Endothelial cell of umbilical vein (primary cell): Measurements from ENCODE around the gene ATG5. TPM values are rescaled to one million over a fixed set of nuclear protein-coding genes. Genes with fewer than 3 reads are reported as not detected.

Experiments used
- BruUV-seq: library from RNA; stranded (reverse); fragments of 400-500 nt; replicated peaks from 2 replicates; lab custom pipeline; 2021; lab: Mats Ljungman, UMichigan
- CTCF ChIA-PET: fragments of 300-600, 350-600 bp; sonication (Branson Sonifier 250); formaldehyde crosslinking; loops from one replicate; lab custom pipeline; 2021; ENCODE audit warnings: antibody characterized with exemption, inconsistent platforms; lab: Charles Lee
- POLR2A ChIA-PET: fragments of 300-600, 350-600 bp; sonication (Branson Sonifier 250); formaldehyde crosslinking; loops from one replicate; lab custom pipeline; 2021; ENCODE audit warnings: antibody characterized with exemption, inconsistent platforms; lab: Charles Lee
- DNase-seq: peaks from one replicate; pipeline ENCODE4 v3.0.0-alpha.2; 2011; ENCODE audit warnings: low read depth, low spot score
- FAIRE-seq: peaks from 2 replicates; lab custom pipeline; 2011; peaks lifted over from hg19 to GRCh38; lab: Jason Lieb, UNC
- H2AFZ ChIP-seq: 2 replicates; pipeline ENCODE4 v1.6.0; 2012; ENCODE audit warnings: low read depth, low read length, control low read depth, inconsistent platforms
- H3K27ac ChIP-seq: 2 replicates; pipeline ENCODE4 v1.5.1; 2011; ENCODE audit warnings: low read depth, mild to moderate bottlenecking, control low read depth, low read length, moderate library complexity; ENCODE audit not compliant: insufficient read depth
- H3K27me3 ChIP-seq, 2 experiments: 2 replicates each; pipeline versions ENCODE4 v1.6.0 to v1.6.1; 2011; ENCODE audit warnings: low read length in 2 of 2, mixed read lengths in 1 of 2; ENCODE audit not compliant: control insufficient read depth in 2 of 2, insufficient read depth in 2 of 2
- H3K36me3 ChIP-seq, 2 experiments: 2 replicates in 1 of 2; 3 replicates in 1 of 2; pipeline ENCODE4 v1.5.1; 2011; ENCODE audit warnings: low read length in 2 of 2, mild to moderate bottlenecking in 1 of 2, moderate library complexity in 1 of 2; ENCODE audit not compliant: control insufficient read depth in 2 of 2, insufficient read depth in 2 of 2; ENCODE audit errors: extremely low read depth in 1 of 2
- H3K4me1 ChIP-seq: 3 replicates; pipeline ENCODE4 v1.5.1; 2011; ENCODE audit warnings: mild to moderate bottlenecking, low read length; ENCODE audit not compliant: control insufficient read depth, insufficient read depth; ENCODE audit errors: extremely low read depth
- H3K4me2 ChIP-seq: 2 replicates; pipeline ENCODE4 v1.6.1; 2011; ENCODE audit warnings: low read length, control low read depth, mixed read lengths; ENCODE audit not compliant: insufficient read depth
- H3K4me3 ChIP-seq, 3 experiments: fragments of 200-600 bp in 1 of 3; sonication (generic), shearing (Covaris generic) in 1 of 3; replicated peaks in 1 of 3; 2 replicates each; pipeline ENCODE4 v1.5.1; 2011 to 2016; ENCODE audit warnings: control low read depth in 3 of 3, low read length in 3 of 3, mild to moderate bottlenecking in 2 of 3, inconsistent platforms in 1 of 3, low read depth in 1 of 3, moderate library complexity in 1 of 3; ENCODE audit not compliant: insufficient read depth in 1 of 3
- H3K79me2 ChIP-seq: 2 replicates; pipeline ENCODE4 v1.6.0; 2012; ENCODE audit warnings: low read length, inconsistent platforms; ENCODE audit not compliant: control insufficient read depth, insufficient read depth
- H3K9ac ChIP-seq: replicated peaks from 2 replicates; pipeline ENCODE3; 2011; ENCODE audit warnings: low read length, control low read depth; ENCODE audit not compliant: insufficient read depth; ENCODE audit errors: extremely low read depth
- H3K9me1 ChIP-seq: replicated peaks from 3 replicates; pipeline ENCODE4 v1.6.0; 2011; ENCODE audit warnings: mild to moderate bottlenecking, low read length; ENCODE audit not compliant: control insufficient read depth, insufficient read depth; ENCODE audit errors: extremely low read depth
- H3K9me3 ChIP-seq: replicated peaks from 2 replicates; pipeline ENCODE4 v1.5.1; 2012; ENCODE audit warnings: low read length, inconsistent platforms; ENCODE audit not compliant: control insufficient read depth, insufficient read depth
- H4K20me1 ChIP-seq: replicated peaks from 2 replicates; pipeline ENCODE3; 2011; ENCODE audit warnings: mild to moderate bottlenecking, low read length; ENCODE audit not compliant: control insufficient read depth, insufficient read depth; ENCODE audit errors: extremely low read depth
- CTCF ChIP-seq, 2 donors: IDR thresholded peaks; 1 replicate in 1 of 2; 2 replicates in 1 of 2; pipeline ENCODE4 v1.5.1; 2011; ENCODE audit warnings: low read length in 2 of 2, mild to moderate bottlenecking in 2 of 2, moderate library complexity in 2 of 2, control low read depth in 1 of 2, inconsistent platforms in 1 of 2, low read depth in 1 of 2; ENCODE audit not compliant: insufficient read depth in 1 of 2; ENCODE audit errors: extremely low read depth in 1 of 2
- EZH2 ChIP-seq: IDR thresholded peaks from 2 replicates; pipeline ENCODE4 v1.6.1; 2012; ENCODE audit warnings: borderline replicate concordance, low read depth, mild to moderate bottlenecking, moderate library complexity, low read length, inconsistent platforms; ENCODE audit not compliant: severe bottlenecking
- FOS ChIP-seq: IDR thresholded peaks from 2 replicates; pipeline ENCODE4 v1.6.1; 2011; ENCODE audit warnings: mild to moderate bottlenecking, low read length, moderate library complexity, borderline replicate concordance; ENCODE audit not compliant: insufficient read depth
- GATA2 ChIP-seq: IDR thresholded peaks from 2 replicates; pipeline ENCODE4 v1.7.0; 2011; ENCODE audit warnings: low read depth, mild to moderate bottlenecking, moderate library complexity, mixed read lengths, low read length; ENCODE audit not compliant: insufficient read length, insufficient read depth
- JUN ChIP-seq: IDR thresholded peaks from 2 replicates; pipeline ENCODE4 v1.6.1; 2011; ENCODE audit warnings: borderline replicate concordance, low read depth; ENCODE audit not compliant: insufficient read length, insufficient read depth
- MAX ChIP-seq: IDR thresholded peaks from 2 replicates; pipeline ENCODE4 v1.6.1; 2011; ENCODE audit not compliant: insufficient read depth, insufficient read length
- MYC ChIP-seq: IDR thresholded peaks from one replicate; pipeline ENCODE4 v1.6.1; 2011; ENCODE audit warnings: mild to moderate bottlenecking, low read depth, low read length
- POLR2A ChIP-seq: IDR thresholded peaks from 2 replicates; pipeline ENCODE4 v1.6.1; 2012; ENCODE audit warnings: low read depth, mild to moderate bottlenecking, control low read depth, low read length
- POLR2AphosphoS5 ChIP-seq: IDR thresholded peaks from 2 replicates; pipeline ENCODE4 v1.6.1; 2012; ENCODE audit warnings: low read depth, mild to moderate bottlenecking, control low read depth, low read length, moderate library complexity; ENCODE audit not compliant: insufficient read depth
- dilution Hi-C: fragments of 300-500 bp; cut with MboI; formaldehyde crosslinking; loops from one replicate; pipeline ENCODE4 v1.15.0; 2019; ENCODE audit warnings: low sequenced_read_pairs; ENCODE audit not compliant: extremely low pct_ligation_motif_present
- intact Hi-C: fragments of 100-400 bp; cut with micrococcal nuclease; formaldehyde crosslinking; loops from one replicate; pipeline ENCODE4 v1.10.0; 2022
- polyA plus RNA-seq, 4 experiments: library from polyadenylated mRNA; depleted of rRNA in 3 of 4; stranded (reverse) in 3 of 4; unstranded in 1 of 4; fragments of >200 nt; gene quantifications; 2 replicates each; pipeline versions ENCODE4 v1.2.1 to v1.2.3, GENCODE V29; 2011 to 2012; ENCODE audit warnings: missing spikeins in 1 of 4
- total RNA-seq: library from RNA; stranded (reverse); gene quantifications from 2 replicates; pipeline ENCODE4 v1.2.3, GENCODE V29; 2021

Gene ATG5
- total and polyA plus RNA-seq, 2 donors (not counting 3 experiments of a cell fraction or from before 2014, with no cell fraction given), result 14.1 to 32.8 TPM

DNA sequence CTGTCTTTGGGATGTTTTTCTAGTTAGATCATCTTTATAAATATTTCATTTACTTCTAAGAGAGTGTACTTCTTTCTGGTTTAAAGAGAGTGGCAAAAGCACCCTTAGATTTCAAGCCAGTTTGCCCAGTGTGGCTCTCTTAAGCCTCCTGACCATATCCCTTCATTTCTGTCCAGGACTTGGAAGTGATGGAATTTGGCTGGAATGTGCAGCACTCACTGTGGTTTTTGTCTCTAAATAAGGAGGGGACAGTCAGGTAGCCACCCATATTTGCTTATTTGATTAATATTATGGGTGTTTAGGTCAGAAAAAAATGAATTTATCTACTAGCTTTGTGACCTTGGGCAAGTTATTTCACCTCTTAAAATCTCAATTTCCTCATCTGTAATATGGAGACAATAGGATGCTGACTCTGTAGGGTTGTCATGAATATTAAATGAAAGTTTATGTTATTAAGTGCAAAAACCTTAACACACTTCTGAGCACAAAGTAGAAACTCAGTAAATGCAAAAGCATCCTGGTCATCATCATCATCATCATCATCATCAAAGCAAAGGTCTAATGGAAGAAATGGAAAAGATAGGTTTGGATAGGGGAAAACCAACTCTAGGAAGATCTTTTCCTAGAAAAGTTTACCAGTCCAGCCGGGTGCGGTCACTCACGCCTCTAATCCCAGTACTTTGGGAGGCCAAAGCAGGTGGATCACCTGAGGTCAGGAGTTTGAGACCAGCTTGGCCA, 38.0 kb upstream of the ATG5 start:
- BruUV-seq, result no TSS peak
- no peaks in the 10 kb centered on the region for H4K20me1 ChIP-seq
- DNase-seq (no peak), FAIRE-seq (no peak)
- H3K27me3 ChIP-seq, result peaks cover 21 to 26% of the 10 kb centered on the region in 2 experiments
- H2AFZ ChIP-seq, result no peak overlapping the region
- no peak overlapping the region for H3K4me2 ChIP-seq
- H3K79me2 ChIP-seq, result no peaks in the 10 kb centered on the region
- H3K27ac ChIP-seq, result no peak overlapping the region
- no peaks in the 10 kb centered on the region for H3K9me1 ChIP-seq
- dilution Hi-C loops, result no loop called here
- no peak overlapping the region for H3K4me3 ChIP-seq
- intact Hi-C loops, result no loop called here
- H3K9me3 ChIP-seq, result no peaks in the 10 kb centered on the region
- POLR2A ChIA-PET, result no interaction called here
- H3K4me1 ChIP-seq, result peaks cover 7% of the 10 kb centered on the region
- CTCF ChIA-PET, result interaction anchor here (1.1 kb wide), 1 partner anchor 24 kb away, joined by 3 read pairs; no protein-coding TSS in a partner anchor
- H3K9ac ChIP-seq, result no peak overlapping the region
- no peak for TF ChIP-seq FOS
- TF ChIP-seq EZH2, result no peak
- TF ChIP-seq POLR2AphosphoS5, result no peak
- TF ChIP-seq MAX, result no peak
- no peak for TF ChIP-seq JUN
- no peak for TF ChIP-seq MYC
- TF ChIP-seq GATA2, result no peak
- TF ChIP-seq CTCF (IDR thresholded peaks at IDR 0.05; ENCODE audit: extremely low read depth in 1 of 2, insufficient read depth in 1 of 2, low read depth in 1 of 2, low read length in 2 of 2), result no peak
- no peak for TF ChIP-seq POLR2A
- no peaks in the 10 kb centered on the region for H3K36me3 ChIP-seq
